GM19463 (cell line): ENCODE results near the gene FCN2.

Experiments used
- ATAC-seq: cut with Tn5 transposase; IDR thresholded peaks from one replicate; pipeline ENCODE4 v1.9.1; 2021; ENCODE audit warnings: mild to moderate bottlenecking, moderate library complexity; ENCODE audit not compliant: unreplicated experiment

FCN2 gene

GRCh38 chr9:134908524-134909309 lies 28.1 kb downstream of the FCN2 start:
- no peak for ATAC-seq

GRCh38 chr9:134909511-134910481 lies 29.2 kb downstream of the FCN2 start:
- ATAC-seq, result no peak

GRCh38 chr9:134912126-134912840 lies 31.7 kb downstream of the FCN2 start:
- ATAC-seq, result no peak

- no peak for ATAC-seq
Observed at GRCh38 chr9:134913041-134913712, 32.6 kb downstream of the FCN2 start.

GRCh38 chr9:134913713-134914500 lies 33.3 kb downstream of the FCN2 start:
- ATAC-seq, result no peak

GRCh38 chr9:134914501-134914834 lies 33.9 kb downstream of the FCN2 start:
- ATAC-seq, result no peak

GRCh38 chr9:134915046-134915985 lies 34.7 kb downstream of the FCN2 start:
- no peak for ATAC-seq

- no peak for ATAC-seq
Observed at GRCh38 chr9:134916161-134916665, 35.6 kb downstream of the FCN2 start.

GRCh38 chr9:134917431-134918373 lies 37.1 kb downstream of the FCN2 start, which contains the start of gene FCN1:
FCN1 (minus strand) TSS chr9:134917912; CDS start chr9:134917871, 41 bp downstream.
- ATAC-seq, result no peak

- ATAC-seq, result no peak
Observed at GRCh38 chr9:134918646-134919045, 38.0 kb downstream of the FCN2 start.

GRCh38 chr9:134919303-134919702 lies 38.7 kb downstream of the FCN2 start:
- ATAC-seq, result no peak

- no peak for ATAC-seq
Observed at GRCh38 chr9:134922066-134922931, 41.7 kb downstream of the FCN2 start.

- no peak for ATAC-seq
Observed at GRCh38 chr9:134922932-134923240, 42.3 kb downstream of the FCN2 start.

GRCh38 chr9:134923466-134923865 lies 42.9 kb downstream of the FCN2 start:
- ATAC-seq, result no peak

GRCh38 chr9:134925011-134925511 lies 44.5 kb downstream of the FCN2 start:
- ATAC-seq, result no peak

- no peak for ATAC-seq
Observed at GRCh38 chr9:134928436-134929192, 48.0 kb downstream of the FCN2 start.
